GM12873 (cell line): ENCODE data around the gene FAM111A.

Source experiments
- TF ChIP-seq, protein P1 (sequence below): IDR thresholded peaks from 2 replicates; pipeline ENCODE4 v1.5.1; 2012; ENCODE audit warnings: low read depth, mild to moderate bottlenecking, moderate library complexity, low read length, control low read depth; ENCODE audit not compliant: insufficient read depth; ENCODE audit errors: missing control alignments

The FAM111A gene

DNA sequence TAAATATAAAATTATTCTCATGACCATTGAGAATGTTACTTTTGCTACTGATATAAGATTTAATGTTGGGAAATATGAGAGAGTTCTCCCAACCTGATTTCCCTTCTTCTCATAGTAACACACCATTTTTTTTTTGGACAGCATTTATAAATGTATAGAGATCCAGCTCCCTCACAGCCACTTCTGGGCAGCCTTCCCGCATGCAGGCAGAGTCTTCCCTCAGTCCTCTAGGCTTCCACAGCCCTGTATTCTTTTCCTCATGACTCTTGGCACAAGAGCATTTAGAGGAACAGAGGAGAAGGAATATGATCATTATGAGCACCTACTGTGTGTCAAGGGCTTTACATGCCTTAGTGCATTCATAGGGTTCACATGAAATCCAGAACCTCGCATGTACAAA lies 38.3 kb downstream of the FAM111A start:
- TF ChIP-seq, protein P1, sequence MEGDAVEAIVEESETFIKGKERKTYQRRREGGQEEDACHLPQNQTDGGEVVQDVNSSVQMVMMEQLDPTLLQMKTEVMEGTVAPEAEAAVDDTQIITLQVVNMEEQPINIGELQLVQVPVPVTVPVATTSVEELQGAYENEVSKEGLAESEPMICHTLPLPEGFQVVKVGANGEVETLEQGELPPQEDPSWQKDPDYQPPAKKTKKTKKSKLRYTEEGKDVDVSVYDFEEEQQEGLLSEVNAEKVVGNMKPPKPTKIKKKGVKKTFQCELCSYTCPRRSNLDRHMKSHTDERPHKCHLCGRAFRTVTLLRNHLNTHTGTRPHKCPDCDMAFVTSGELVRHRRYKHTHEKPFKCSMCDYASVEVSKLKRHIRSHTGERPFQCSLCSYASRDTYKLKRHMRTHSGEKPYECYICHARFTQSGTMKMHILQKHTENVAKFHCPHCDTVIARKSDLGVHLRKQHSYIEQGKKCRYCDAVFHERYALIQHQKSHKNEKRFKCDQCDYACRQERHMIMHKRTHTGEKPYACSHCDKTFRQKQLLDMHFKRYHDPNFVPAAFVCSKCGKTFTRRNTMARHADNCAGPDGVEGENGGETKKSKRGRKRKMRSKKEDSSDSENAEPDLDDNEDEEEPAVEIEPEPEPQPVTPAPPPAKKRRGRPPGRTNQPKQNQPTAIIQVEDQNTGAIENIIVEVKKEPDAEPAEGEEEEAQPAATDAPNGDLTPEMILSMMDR: no peak

DNA sequence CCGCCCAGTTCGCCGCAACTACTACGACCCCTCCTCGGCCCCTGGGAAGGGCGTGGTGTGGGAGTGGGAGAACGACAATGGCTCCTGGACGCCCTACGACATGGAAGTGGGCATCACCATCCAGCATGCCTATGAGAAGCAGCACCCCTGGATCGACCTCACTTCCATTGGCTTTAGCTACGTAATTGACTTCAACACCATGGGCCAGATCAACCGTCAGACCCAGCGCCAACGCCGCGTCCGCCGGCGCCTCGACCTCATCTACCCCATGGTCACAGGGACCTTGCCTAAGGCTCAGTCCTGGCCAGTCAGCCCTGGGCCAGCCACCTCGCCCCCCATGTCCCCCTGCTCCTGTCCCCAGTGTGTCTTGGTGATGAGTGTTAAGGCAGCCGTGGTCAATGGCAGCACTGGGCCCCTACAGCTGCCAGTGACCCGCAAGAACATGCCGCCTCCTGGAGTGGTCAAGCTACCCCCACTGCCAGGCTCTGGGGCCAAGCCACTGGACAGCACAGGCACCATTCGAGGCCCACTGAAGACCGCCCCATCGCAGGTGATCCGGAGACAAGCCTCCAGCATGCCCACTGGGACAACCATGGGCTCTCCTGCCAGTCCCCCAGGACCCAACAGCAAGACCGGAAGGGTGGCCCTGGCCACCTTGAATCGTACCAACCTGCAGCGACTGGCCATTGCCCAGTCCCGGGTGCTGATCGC lies 39.2 kb downstream of the FAM111A start:
- TF ChIP-seq, protein P1: no peak

DNA sequence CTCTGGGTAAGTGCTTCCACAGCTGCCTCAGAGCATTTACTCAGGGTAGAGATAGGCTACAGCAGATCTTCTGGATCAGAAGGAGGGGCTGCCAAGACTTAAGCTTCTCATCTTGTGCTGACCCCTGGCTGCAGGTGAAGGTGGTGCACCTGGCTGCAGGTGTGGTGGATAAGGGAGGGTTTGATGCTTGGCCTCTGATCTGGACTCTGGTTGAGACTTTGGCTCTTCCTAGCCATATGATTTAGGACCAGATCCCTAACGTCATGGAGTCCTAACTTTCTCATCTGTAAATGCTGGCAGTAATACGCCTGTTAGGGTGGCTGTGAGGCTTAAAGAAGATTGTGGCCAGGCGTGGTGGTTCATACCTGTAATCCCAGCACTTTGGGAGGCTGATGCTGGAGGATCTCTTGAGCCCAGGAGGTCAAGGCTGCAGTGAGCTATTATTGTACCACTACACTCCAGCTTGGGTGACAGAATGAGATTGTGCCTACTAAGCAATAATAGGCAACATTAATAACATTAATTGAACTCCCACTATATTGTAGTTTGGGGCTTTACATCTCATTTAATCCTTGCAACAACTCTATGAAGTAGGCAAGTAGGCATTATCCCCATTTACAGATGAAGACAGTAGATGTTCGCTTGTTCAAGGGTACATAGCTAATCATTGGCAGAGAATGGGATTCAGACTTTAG lies 39.9 kb downstream of the FAM111A start:
- TF ChIP-seq, protein P1: peak; percentile 73

DNA sequence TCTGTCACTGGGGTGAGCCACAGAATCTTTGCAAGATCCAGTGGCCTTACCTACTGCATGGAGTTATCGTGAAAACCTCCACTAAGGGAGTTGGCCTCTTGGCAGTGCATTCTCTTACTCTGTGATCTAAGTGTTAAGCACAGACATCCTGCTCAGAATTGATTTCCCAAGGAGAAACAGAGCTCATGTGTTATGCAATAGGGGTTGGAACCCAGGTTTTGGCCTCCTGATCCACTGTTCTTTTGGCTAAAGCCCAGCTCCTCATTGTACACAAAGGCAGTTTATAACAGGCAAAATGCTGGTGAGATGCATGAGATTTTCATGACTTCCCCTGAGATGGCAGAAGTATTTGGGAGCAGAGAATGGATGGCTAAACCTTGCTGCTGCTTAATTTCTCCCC lies 41.1 kb downstream of the FAM111A start:
- TF ChIP-seq, protein P1: no peak

DNA sequence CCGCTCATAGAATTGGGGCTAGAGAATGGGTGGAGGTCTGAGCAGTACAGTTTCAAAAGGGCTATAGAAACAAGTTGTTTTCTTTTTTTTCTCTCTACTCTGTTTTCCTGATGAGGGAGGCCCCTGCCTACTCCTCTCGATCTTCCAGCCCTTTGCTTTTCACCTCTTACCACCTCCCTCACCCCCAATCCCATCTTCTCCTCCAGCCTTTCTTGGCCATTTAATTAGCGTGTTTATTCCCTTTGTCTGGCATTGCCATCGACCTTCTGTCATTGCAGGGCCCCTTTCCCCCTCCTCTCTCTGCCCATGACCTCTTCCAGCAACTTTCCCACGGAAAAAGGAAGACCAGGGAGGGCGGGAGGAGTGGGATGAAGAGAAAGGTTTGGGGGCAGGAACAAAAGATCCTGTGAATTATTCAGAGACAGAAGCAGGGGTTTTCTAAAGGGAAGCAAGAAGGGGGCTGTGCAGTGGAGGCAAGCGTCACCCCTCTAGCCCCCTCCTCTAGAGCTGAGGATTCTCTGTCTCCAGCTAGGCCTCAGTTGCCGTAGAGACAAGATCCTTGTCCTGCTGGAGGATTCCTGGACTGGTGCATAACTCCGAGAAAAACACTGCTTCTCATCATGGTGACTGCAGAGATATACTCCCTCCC lies 42.2 kb downstream of the FAM111A start:
- TF ChIP-seq, protein P1: no peak

DNA sequence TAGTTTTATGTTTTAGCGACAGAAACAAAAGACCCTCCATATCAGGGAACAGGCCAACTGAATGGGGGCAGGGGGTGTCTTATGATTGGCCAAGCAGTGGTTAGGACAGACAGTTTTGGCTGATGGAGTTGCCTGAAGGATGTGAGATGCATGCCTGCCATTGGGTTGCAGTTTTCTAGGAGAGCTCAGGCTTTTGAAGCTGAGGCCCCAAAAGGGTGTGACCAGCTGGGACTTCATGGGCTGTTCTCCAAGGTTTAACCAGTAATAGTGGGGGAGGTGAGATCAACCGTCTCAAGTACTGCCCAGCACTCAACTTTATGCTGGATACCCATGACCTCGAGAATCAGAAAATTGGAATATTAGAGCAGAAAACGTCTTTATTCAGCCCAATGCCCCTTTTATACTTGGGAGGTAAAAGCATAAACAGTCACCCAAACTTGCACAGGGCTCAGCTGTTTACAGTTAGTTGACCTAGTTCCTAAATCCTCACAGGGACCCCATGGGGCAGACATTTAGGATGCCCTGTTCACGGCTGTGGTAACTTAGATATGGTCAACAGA lies 42.8 kb downstream of the FAM111A start:
- TF ChIP-seq, protein P1: no peak

DNA sequence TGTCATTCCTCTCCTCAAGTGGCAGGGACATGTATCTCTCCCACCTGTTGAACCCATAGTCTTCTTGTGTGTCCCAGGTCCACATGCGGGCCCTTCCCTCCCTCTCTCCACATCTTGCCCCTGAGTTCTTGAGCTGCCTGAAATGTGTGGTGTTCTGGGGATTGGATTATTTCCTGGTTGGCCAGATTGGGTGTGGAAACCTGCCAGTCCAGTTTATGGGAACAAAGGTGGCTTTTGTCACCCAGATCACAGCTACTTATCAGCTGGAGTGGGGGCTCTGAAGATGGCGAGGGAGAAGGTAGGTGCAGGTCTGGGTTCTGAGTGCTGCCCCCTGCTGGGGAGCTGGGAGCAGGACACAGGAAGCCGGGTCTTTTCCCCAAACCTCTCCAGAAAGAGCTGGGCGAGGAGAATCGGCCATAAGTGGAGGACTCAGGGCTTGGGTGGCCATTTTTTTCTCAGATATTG lies 43.5 kb downstream of the FAM111A start:
- TF ChIP-seq, protein P1: peak; percentile 86
